B cell (primary cell): ENCODE measurements around the gene MPC1. TPM values are rescaled to one million over a fixed set of nuclear protein-coding genes. Genes with fewer than 3 reads are reported as not detected.
"Not testable (repeated sequence)": the region's sequence is repeated elsewhere in the genome, so short reads cannot be mapped to it uniquely, and the experiment has no call there.

Experiments used
- ATAC-seq: fragments of 200-7000 bp; cut with Tn5 transposase; one replicate; pipeline ENCODE4 v1.10.0; 2021; ENCODE audit warnings: low read depth, mild to moderate bottlenecking, moderate number of reproducible peaks, moderate library complexity
- CTCF ChIA-PET: fragments of 350-600 bp; sonication (Branson Sonifier 250); formaldehyde crosslinking; loops from one replicate; lab custom pipeline; 2021; ENCODE audit warnings: antibody characterized with exemption, inconsistent platforms; lab: Charles Lee
- POLR2A ChIA-PET: fragments of 350-600 bp; sonication (Branson Sonifier 250); formaldehyde crosslinking; loops from one replicate; lab custom pipeline; 2021; ENCODE audit warnings: antibody characterized with exemption; lab: Charles Lee
- DNase-seq: peaks from one replicate; pipeline ENCODE4 v3.0.0; 2013
- H2AFZ ChIP-seq: 2 replicates; pipeline ENCODE4 v1.6.1; 2012; ENCODE audit warnings: mild to moderate bottlenecking, low read depth, low read length; ENCODE audit not compliant: insufficient read depth, poor library complexity, severe bottlenecking
- H3K27ac ChIP-seq, 2 donors: 1 replicate in 1 of 2; 2 replicates in 1 of 2; pipeline ENCODE4 v1.5.1; 2012 to 2013; ENCODE audit warnings: low read length in 2 of 2, mild to moderate bottlenecking in 2 of 2, moderate library complexity in 1 of 2
- H3K27me3 ChIP-seq, 4 experiments: fragments of 200-600 bp in 1 of 4; sonication (generic) in 1 of 4; replicated peaks in 1 of 4; 1 replicate in 2 of 4; 2 replicates in 2 of 4; pipeline versions ENCODE4 v1.6.1 to v1.7.0; 2013 to 2016; ENCODE audit warnings: low read length in 3 of 4, mild to moderate bottlenecking in 2 of 4, mixed read lengths in 1 of 4, moderate library complexity in 1 of 4; ENCODE audit not compliant: insufficient read depth in 4 of 4, control insufficient read depth in 3 of 4; ENCODE audit errors: control extremely low read depth in 1 of 4
- H3K36me3 ChIP-seq, 2 experiments: replicated peaks in 1 of 2; 1 replicate in 1 of 2; 2 replicates in 1 of 2; pipeline versions ENCODE4 v1.6.1 to v1.7.1; 2013; ENCODE audit warnings: low read length in 1 of 2; ENCODE audit not compliant: insufficient read depth in 2 of 2, control insufficient read depth in 1 of 2; ENCODE audit errors: control extremely low read depth in 1 of 2, extremely low read depth in 1 of 2
- H3K4me1 ChIP-seq, 2 donors: fragments of 200-600 bp in 1 of 2; sonication (generic) in 1 of 2; 1 replicate in 1 of 2; 2 replicates in 1 of 2; pipeline versions ENCODE4 v1.5.1 to v1.6.1; 2013 to 2017; ENCODE audit warnings: low read length in 2 of 2; ENCODE audit not compliant: control insufficient read depth in 2 of 2, insufficient read depth in 2 of 2
- H3K4me2 ChIP-seq: replicated peaks from 2 replicates; pipeline ENCODE3; 2012; ENCODE audit warnings: mild to moderate bottlenecking, low read depth, low read length; ENCODE audit not compliant: poor library complexity, severe bottlenecking
- H3K4me3 ChIP-seq, 5 experiments: fragments of 200-600 bp in 1 of 5; sonication (generic) in 1 of 5; 1 replicate in 3 of 5; 2 replicates in 2 of 5; pipeline versions ENCODE4 v1.5.1 to v1.7.0; 2011 to 2016; ENCODE audit warnings: low read length in 4 of 5, mild to moderate bottlenecking in 4 of 5, low read depth in 2 of 5, control low read depth in 1 of 5, moderate library complexity in 1 of 5; ENCODE audit not compliant: insufficient read depth in 1 of 5; ENCODE audit errors: control extremely low read depth in 1 of 5, extremely low read depth in 1 of 5
- H3K79me2 ChIP-seq: fragments of 200-600 bp; sonication (generic); one replicate; pipeline ENCODE4 v1.6.0; 2016; ENCODE audit warnings: low read length; ENCODE audit not compliant: control insufficient read depth, insufficient read depth
- H3K9ac ChIP-seq: fragments of 200-600 bp; sonication (generic); 2 replicates; pipeline ENCODE4 v1.6.1; 2017; ENCODE audit warnings: mild to moderate bottlenecking, low read length, moderate library complexity
- H3K9me3 ChIP-seq, 3 donors: one replicate each; pipeline versions ENCODE4 v1.6.1 to v1.7.1; 2013; ENCODE audit warnings: low read length in 2 of 3; ENCODE audit not compliant: control insufficient read depth in 2 of 3, insufficient read depth in 1 of 3; ENCODE audit errors: control extremely low read depth in 1 of 3
- H4K20me1 ChIP-seq: 2 replicates; pipeline ENCODE4 v1.6.0; 2012; ENCODE audit warnings: mild to moderate bottlenecking, low read length; ENCODE audit not compliant: insufficient read depth, control insufficient read depth, poor library complexity, severe bottlenecking
- H3K27ac Mint-ChIP-seq: one replicate; pipeline ENCODE4 v1.8.0; 2021; ENCODE audit warnings: mixed read lengths
- H3K27me3 Mint-ChIP-seq: one replicate; pipeline ENCODE4 v1.8.0; 2021; ENCODE audit warnings: mixed read lengths
- H3K4me1 Mint-ChIP-seq: one replicate; pipeline ENCODE4 v1.8.0; 2021; ENCODE audit warnings: mixed read lengths
- H3K4me3 Mint-ChIP-seq: one replicate; pipeline ENCODE4 v1.8.0; 2021; ENCODE audit warnings: mixed read lengths
- H3K9me3 Mint-ChIP-seq: one replicate; pipeline ENCODE4 v1.8.0; 2022; ENCODE audit warnings: mixed read lengths; ENCODE audit not compliant: insufficient read depth
- CTCF ChIP-seq: fragments of 200-600 bp; IDR thresholded peaks from one replicate; pipeline ENCODE4 v1.8.0; 2022; ENCODE audit warnings: antibody characterized with exemption, mild to moderate bottlenecking
- EZH2 ChIP-seq: IDR thresholded peaks from 2 replicates; pipeline ENCODE4 v1.6.1; 2012; ENCODE audit warnings: borderline replicate concordance, low read depth, mild to moderate bottlenecking, moderate library complexity, low read length; ENCODE audit not compliant: insufficient read depth, poor library complexity, severe bottlenecking
- WGBS: methylation state at CpG from one replicate; pipeline ENCODE4 v1.1.5; 2013; ENCODE audit warnings: missing lambda C conversion rate; ENCODE audit not compliant: insufficient coverage; 5-methylcytosine and 5-hydroxymethylcytosine counted together
- intact Hi-C: fragments of 100-400 bp; cut with micrococcal nuclease; formaldehyde crosslinking; loops from one replicate; pipeline ENCODE4 v1.10.0; 2022
- polyA plus RNA-seq: library from polyadenylated mRNA; depleted of rRNA; stranded (reverse); fragments of >200 nt; gene quantifications from 2 replicates; pipeline ENCODE4 v1.2.3, GENCODE V29; 2012
- total RNA-seq, 2 donors: library from RNA; stranded (reverse); fragments of 120-200 nt in 1 of 2; gene quantifications; 1 replicate in 1 of 2; 2 replicates in 1 of 2; pipeline versions ENCODE4 v1.2.3 to v1.2.4, GENCODE V29; 2013 to 2022

Gene MPC1
- total and polyA plus RNA-seq, 2 donors (not counting 1 experiment from before 2014, with no cell fraction given): 19.8 to 23.9 TPM

GRCh38 chr6:166346449-166346848 lies 36.3 kb downstream of the MPC1 start:
- no peak overlapping the region for H3K27ac ChIP-seq
- no peak overlapping the region for H3K9ac ChIP-seq
- H2AFZ ChIP-seq: no peak overlapping the region
- H3K36me3 ChIP-seq: no peaks in the 10 kb centered on the region
- intact Hi-C loops: no loop called here
- DNase-seq (no peak), ATAC-seq (no peak)
- no peaks in the 10 kb centered on the region for H3K27me3 ChIP-seq
- Mint-ChIP-seq H3K27me3 (no peaks in the 10 kb centered on the region), H3K4me3 (no peak overlapping the region), H3K4me1 (peaks cover 17% of the 10 kb centered on the region), H3K27ac (no peak overlapping the region), H3K9me3 (peaks cover 2% of the 10 kb centered on the region)
- 100% methylated on average over 1 of the region's 3 CpGs for WGBS
- CTCF ChIA-PET: no interaction called here
- H3K4me3 ChIP-seq: no peak overlapping the region
- TF ChIP-seq CTCF: no peak
- TF ChIP-seq EZH2: no peak
- H3K9me3 ChIP-seq: peaks cover 0 to 6% (median 0%) of the 10 kb centered on the region in 3 donors
- POLR2A ChIA-PET: no interaction called here
- H4K20me1 ChIP-seq: no peaks in the 10 kb centered on the region
- peaks cover 14% of the 10 kb centered on the region for H3K79me2 ChIP-seq
- H3K4me1 ChIP-seq: peaks cover 8 to 12% of the 10 kb centered on the region in 2 donors
- no peak overlapping the region for H3K4me2 ChIP-seq

GRCh38 chr6:166345672-166346071 lies 37.1 kb downstream of the MPC1 start:
- H3K36me3 ChIP-seq, H3K27me3 ChIP-seq, H3K9me3 ChIP-seq, H3K27ac ChIP-seq, H3K9me3 Mint-ChIP-seq, ATAC-seq, H2AFZ ChIP-seq, H3K27me3 Mint-ChIP-seq, H4K20me1 ChIP-seq, H3K4me3 Mint-ChIP-seq, DNase-seq, H3K9ac ChIP-seq, POLR2A ChIA-PET, H3K4me3 ChIP-seq, H3K4me2 ChIP-seq, intact Hi-C loops: not testable (repeated sequence)
- CTCF ChIA-PET: interaction anchor here (1.7 kb wide), 1 partner anchor 32 kb away, joined by 7 read pairs; no protein-coding TSS in a partner anchor
- Mint-ChIP-seq H3K27ac (peak overlapping the region; percentile 38), H3K4me1 (peaks cover 17% of the 10 kb centered on the region)
- Histone ChIP-seq H3K79me2 (peaks cover 22% of the 10 kb centered on the region), H3K4me1 (peaks cover 14 to 20% of the 10 kb centered on the region in 2 donors)
- 96% methylated on average over 7 of the region's 9 CpGs for WGBS

GRCh38 chr6:166344921-166345320 lies 37.8 kb downstream of the MPC1 start:
- H3K27me3 ChIP-seq, POLR2A ChIA-PET, H3K4me2 ChIP-seq, H3K9me3 Mint-ChIP-seq, H3K27me3 Mint-ChIP-seq, H3K4me3 ChIP-seq, H3K27ac ChIP-seq, ATAC-seq, H3K9ac ChIP-seq, DNase-seq, H3K9me3 ChIP-seq, H3K4me3 Mint-ChIP-seq, H4K20me1 ChIP-seq, H2AFZ ChIP-seq: not testable (repeated sequence)
- H3K4me1 Mint-ChIP-seq: peaks cover 17% of the 10 kb centered on the region
- intact Hi-C loops: loop anchor here (5.0 kb wide), 1 partner anchor 612 kb away; the partner anchor contains the start of gene RNASET2
- H3K36me3 ChIP-seq: peaks cover 0 to 10% of the 10 kb centered on the region in 2 experiments
- WGBS: 100% methylated on average over 2 of the region's 2 CpGs
- H3K4me1 ChIP-seq: peaks cover 21 to 28% of the 10 kb centered on the region in 2 donors
- H3K79me2 ChIP-seq: peaks cover 30% of the 10 kb centered on the region
- H3K27ac Mint-ChIP-seq: peak overlapping the region; percentile 34
- CTCF ChIA-PET: interaction anchor here (1.3 to 3.7 kb wide), 3 partner anchors 32 to 56 kb away, joined by 5 to 27 read pairs (median 7); no protein-coding TSS in a partner anchor
